ENCODE data around the gene CLRN3. TPM values are rescaled to one million over a fixed set of nuclear protein-coding genes. Genes with fewer than 3 reads are reported as not detected.

Gene CLRN3
- total and polyA plus RNA-seq, 3 donors from 2014 or later, result 0.55 TPM; not detected in 2

GRCh38 chr10:127882801-127883459 lies 9.8 kb downstream of the CLRN3 start:
- H3K9me3 ChIP-seq, result no peaks in the 10 kb centered on the region
- no peak overlapping the region for H3K4me3 ChIP-seq
- no peaks in the 10 kb centered on the region for H3K27me3 ChIP-seq
- no peak overlapping the region for H3K27ac ChIP-seq
- H3K4me1 ChIP-seq, result no peaks in the 10 kb centered on the region
- intact Hi-C loops (cut with DNase I; ENCODE audit: low total_unique reads), result no loop called here
- no peak for DNase-seq
- no peaks in the 10 kb centered on the region for H3K36me3 ChIP-seq (ENCODE audit: low read depth, missing control alignments)
- TF ChIP-seq CTCF (IDR thresholded peaks at IDR 0.05) (no peak), POLR2A (IDR thresholded peaks at IDR 0.05) (no peak)
- 85 to 88% methylated on average over 4 of the region's 4 CpGs for WGBS, 2 donors

GRCh38 chr10:127882391-127882790 lies 10.3 kb downstream of the CLRN3 start:
- Histone ChIP-seq H3K4me3 (no peak overlapping the region), H3K9me3 (no peaks in the 10 kb centered on the region), H3K27ac (no peak overlapping the region), H3K36me3 (ENCODE audit: low read depth, missing control alignments) (no peaks in the 10 kb centered on the region), H3K4me1 (no peaks in the 10 kb centered on the region), H3K27me3 (no peaks in the 10 kb centered on the region)
- intact Hi-C loops (cut with DNase I; ENCODE audit: low total_unique reads), result no loop called here
- no peak for DNase-seq
- TF ChIP-seq POLR2A (IDR thresholded peaks at IDR 0.05) (no peak), CTCF (IDR thresholded peaks at IDR 0.05) (no peak)
- WGBS, 2 donors, result 85 to 95% methylated on average over 8 of the region's 8 CpGs

GRCh38 chr10:127881262-127881661 lies 11.5 kb downstream of the CLRN3 start:
- no peaks in the 10 kb centered on the region for H3K27me3 ChIP-seq
- no peaks in the 10 kb centered on the region for H3K36me3 ChIP-seq (ENCODE audit: low read depth, missing control alignments)
- no peak overlapping the region for H3K4me3 ChIP-seq
- H3K27ac ChIP-seq, result no peak overlapping the region
- WGBS, 2 donors, result 94 to 98% methylated on average over 6 to 8 of the region's 8 CpGs
- H3K4me1 ChIP-seq, result no peaks in the 10 kb centered on the region
- no peak for DNase-seq
- TF ChIP-seq CTCF (IDR thresholded peaks at IDR 0.05) (no peak), POLR2A (IDR thresholded peaks at IDR 0.05) (no peak)
- intact Hi-C loops (cut with DNase I; ENCODE audit: low total_unique reads), result no loop called here
- H3K9me3 ChIP-seq, result no peaks in the 10 kb centered on the region

GRCh38 chr10:127880557-127880956 lies 12.2 kb downstream of the CLRN3 start:
- 39% methylated on average over 2 of the region's 2 CpGs; no CpG with 5 or more reads in 1 of the 2 donors for WGBS, 2 donors
- no peak for DNase-seq
- Histone ChIP-seq H3K4me1 (no peaks in the 10 kb centered on the region), H3K4me3 (no peak overlapping the region), H3K36me3 (ENCODE audit: low read depth, missing control alignments) (no peaks in the 10 kb centered on the region), H3K27me3 (no peaks in the 10 kb centered on the region), H3K9me3 (no peaks in the 10 kb centered on the region), H3K27ac (no peak overlapping the region)
- intact Hi-C loops (cut with DNase I; ENCODE audit: low total_unique reads), result no loop called here
- TF ChIP-seq CTCF (IDR thresholded peaks at IDR 0.05) (no peak), POLR2A (IDR thresholded peaks at IDR 0.05) (no peak)

GRCh38 chr10:127878475-127879055 lies 14.2 kb downstream of the CLRN3 start:
- Histone ChIP-seq H3K27me3 (no peaks in the 10 kb centered on the region), H3K36me3 (ENCODE audit: low read depth, missing control alignments) (no peaks in the 10 kb centered on the region), H3K9me3 (no peaks in the 10 kb centered on the region), H3K4me3 (no peak overlapping the region), H3K27ac (no peak overlapping the region), H3K4me1 (no peaks in the 10 kb centered on the region)
- TF ChIP-seq CTCF (IDR thresholded peaks at IDR 0.05) (no peak), POLR2A (IDR thresholded peaks at IDR 0.05) (no peak)
- intact Hi-C loops (cut with DNase I; ENCODE audit: low total_unique reads), result no loop called here
- no peak for DNase-seq
- 92 to 95% methylated on average over 4 of the region's 4 CpGs for WGBS, 2 donors
